Measurements from ENCODE around the gene FKBP5. TPM values are rescaled to one million over a fixed set of nuclear protein-coding genes. Genes with fewer than 3 reads are reported as not detected.
"Not testable (repeated sequence)": the region's sequence is repeated elsewhere in the genome, so short reads cannot be mapped to it uniquely, and the experiment has no call there.

Gene FKBP5
- total RNA-seq, 1 donor from 2014 or later: 40.0 TPM

GRCh38 chr6:35535847-35536246, 152.9 kb downstream of the FKBP5 start:
- DNase-seq: not testable (repeated sequence)

GRCh38 chr6:35534407-35535170, 154.1 kb downstream of the FKBP5 start:
- DNase-seq: no peak

GRCh38 chr6:35533981-35534380, 154.7 kb downstream of the FKBP5 start:
- DNase-seq: no peak

GRCh38 chr6:35532126-35532525, 156.6 kb downstream of the FKBP5 start:
- DNase-seq: no peak

GRCh38 chr6:35524380-35525020, 164.2 kb downstream of the FKBP5 start:
- no peak for DNase-seq

Other genes with a start within 250 kb of the FKBP5 start
- 14.5 and 18.0 TPM in 2 replicates for gene FANCE, start 236.6 kb downstream of the FKBP5 start, total RNA-seq
- 1,962 and 2,039 TPM in 2 replicates for gene RPL10A, start 220.5 kb downstream of the FKBP5 start, total RNA-seq
- 0.33 and 0.68 TPM in 2 replicates for gene TEAD3, start 191.8 kb downstream of the FKBP5 start, total RNA-seq
- gene TULP1, start 176.0 kb downstream of the FKBP5 start, total RNA-seq: not detected in 2 replicates
- 0.34 and 0.37 TPM in 2 replicates for gene ARMC12, start 48.1 kb upstream of the FKBP5 start, total RNA-seq
- gene CLPSL2, start 87.7 kb upstream of the FKBP5 start, total RNA-seq: not detected in 2 replicates
- not detected in 2 replicates for gene CLPSL1, start 92.1 kb upstream of the FKBP5 start, total RNA-seq
- gene CLPS, start 108.4 kb upstream of the FKBP5 start, total RNA-seq: not detected in 2 replicates
- not detected in 2 replicates for gene LHFPL5, start 116.4 kb upstream of the FKBP5 start, total RNA-seq
- 68.4 and 73.0 TPM in 2 replicates for gene SRPK1, start 232.2 kb upstream of the FKBP5 start, total RNA-seq

Data from dermis blood vessel endothelial cell (primary cell).